GM23338 (cell line): ENCODE results near the gene ACTR5. TPM values are rescaled to one million over a fixed set of nuclear protein-coding genes. Genes with fewer than 3 reads are reported as not detected.

Experiments used
- ATAC-seq: fragments of 200-7000 bp; cut with Tn5 transposase; 3 replicates; pipeline ENCODE4 v1.9.1; 2020
- DNase-seq: peaks from one replicate; pipeline ENCODE4 v3.0.0-alpha.2; 2015; ENCODE audit warnings: low spot score
- H2AFZ ChIP-seq: fragments of 200-600 bp; sonication (generic); 2 replicates; pipeline ENCODE4 v1.8.0; 2016; ENCODE audit warnings: antibody characterized with exemption, mild to moderate bottlenecking, moderate library complexity
- H3F3A ChIP-seq: fragments of 200-600 bp; sonication (generic); replicated peaks from 2 replicates; pipeline ENCODE4 v1.8.0; 2017; ENCODE audit warnings: antibody characterized with exemption, mixed run types, low read depth
- H3K27ac ChIP-seq: fragments of 200-600 bp; sonication (generic); 2 replicates; pipeline ENCODE4 v1.6.1; 2016; ENCODE audit warnings: low read depth
- H3K27me3 ChIP-seq: fragments of 200-600 bp; sonication (generic); 2 replicates; pipeline ENCODE4 v1.8.0; 2016; ENCODE audit warnings: mild to moderate bottlenecking, mixed run types, moderate library complexity; ENCODE audit not compliant: insufficient read depth
- H3K36me3 ChIP-seq: fragments of 200-600 bp; sonication (generic); 2 replicates; pipeline ENCODE4 v1.8.0; 2016; ENCODE audit warnings: mild to moderate bottlenecking; ENCODE audit not compliant: insufficient read depth
- H3K4me1 ChIP-seq: fragments of 200-600 bp; sonication (generic); 2 replicates; pipeline ENCODE4 v1.8.0; 2016; ENCODE audit warnings: mild to moderate bottlenecking, moderate library complexity; ENCODE audit not compliant: insufficient read depth
- H3K4me2 ChIP-seq: fragments of 200-600 bp; sonication (generic); 2 replicates; pipeline ENCODE4 v1.7.1; 2017; ENCODE audit warnings: mixed run types
- H3K4me3 ChIP-seq: fragments of 200-600 bp; sonication (generic); 2 replicates; pipeline ENCODE4 v1.6.1; 2016; ENCODE audit warnings: mixed run types
- H3K79me2 ChIP-seq: fragments of 200-600 bp; sonication (generic); replicated peaks from 2 replicates; pipeline ENCODE4 v1.8.0; 2017; ENCODE audit warnings: mild to moderate bottlenecking; ENCODE audit not compliant: insufficient read depth
- H3K9me2 ChIP-seq: fragments of 200-600 bp; sonication (generic); 2 replicates; pipeline ENCODE4 v1.8.0; 2017; ENCODE audit not compliant: insufficient read depth
- H4K20me1 ChIP-seq: fragments of 200-600 bp; sonication (generic); replicated peaks from 2 replicates; pipeline ENCODE4 v1.8.0; 2017; ENCODE audit warnings: mild to moderate bottlenecking; ENCODE audit not compliant: insufficient read depth
- H3K27ac Mint-ChIP-seq: 2 replicates; pipeline ENCODE4 v1.8.0; 2020; ENCODE audit warnings: inconsistent platforms, mild to moderate bottlenecking, moderate library complexity, mixed read lengths
- H3K27me3 Mint-ChIP-seq: 3 replicates; pipeline ENCODE4 v1.8.0; 2022; ENCODE audit warnings: low read depth, mild to moderate bottlenecking, moderate library complexity, mixed read lengths, inconsistent platforms; ENCODE audit not compliant: insufficient read depth, poor library complexity
- H3K36me3 Mint-ChIP-seq: 3 replicates; pipeline ENCODE4 v1.8.0; 2021; ENCODE audit warnings: low read depth, mild to moderate bottlenecking, inconsistent platforms, moderate library complexity, mixed read lengths
- H3K4me1 Mint-ChIP-seq: 3 replicates; pipeline ENCODE4 v1.8.0; 2020; ENCODE audit warnings: mild to moderate bottlenecking, inconsistent platforms, mixed read lengths
- H3K4me3 Mint-ChIP-seq: 3 replicates; pipeline ENCODE4 v1.8.0; 2021; ENCODE audit warnings: moderate library complexity, mild to moderate bottlenecking, inconsistent platforms, mixed read lengths
- H3K9me3 Mint-ChIP-seq: 3 replicates; pipeline ENCODE4 v1.8.0; 2020; ENCODE audit warnings: moderate library complexity, mild to moderate bottlenecking, inconsistent platforms, mixed read lengths
- CTCF ChIP-seq, 2 experiments: fragments of 200-600 bp in 1 of 2; sonication (generic) in 1 of 2; conservative IDR thresholded peaks; 2 replicates each; pipeline versions ENCODE4 v1.5.1 to v1.6.1; 2016 to 2017; ENCODE audit warnings: antibody characterized with exemption in 2 of 2, low read depth in 2 of 2, mild to moderate bottlenecking in 2 of 2, moderate library complexity in 1 of 2
- EZH2 ChIP-seq: fragments of 200-600 bp; sonication (generic); IDR thresholded peaks from one replicate; pipeline ENCODE4 v1.8.0; 2017; ENCODE audit warnings: antibody characterized with exemption, mild to moderate bottlenecking, low read depth; ENCODE audit not compliant: unreplicated experiment
- EZH2phosphoT487 ChIP-seq: fragments of 200-600 bp; sonication (generic); IDR thresholded peaks from one replicate; pipeline ENCODE4 v1.8.1; 2018; ENCODE audit warnings: antibody characterized with exemption; ENCODE audit not compliant: unreplicated experiment
- JUNB ChIP-seq: IDR thresholded peaks from one replicate; pipeline ENCODE4 v1.6.1; 2016; ENCODE audit warnings: antibody characterized with exemption; ENCODE audit not compliant: unreplicated experiment
- NANOG ChIP-seq: IDR thresholded peaks from 2 replicates; pipeline ENCODE4 v1.6.1; 2016; ENCODE audit warnings: antibody characterized with exemption, borderline replicate concordance
- POLR2AphosphoS5 ChIP-seq: IDR thresholded peaks from 2 replicates; pipeline ENCODE4 v1.6.1; 2016; ENCODE audit warnings: antibody characterized with exemption, low read depth
- REST ChIP-seq: IDR thresholded peaks from one replicate; pipeline ENCODE4 v1.6.1; 2018; ENCODE audit warnings: antibody characterized with exemption; ENCODE audit not compliant: unreplicated experiment
- STAT1 ChIP-seq: IDR thresholded peaks from one replicate; pipeline ENCODE4 v1.6.1; 2016; ENCODE audit warnings: antibody characterized with exemption; ENCODE audit not compliant: unreplicated experiment
- ZNF114 ChIP-seq: fragments of 250-450 bp; sonication (Bioruptor Pico); IDR thresholded peaks from 2 replicates; pipeline ENCODE4 v1.5.0; 2020; ENCODE audit warnings: mild to moderate bottlenecking, moderate library complexity
- ZNF331 ChIP-seq: fragments of 250-450 bp; sonication (Bioruptor Pico); IDR thresholded peaks from 2 replicates; pipeline ENCODE4 v1.5.0; 2020; ENCODE audit warnings: low read depth, mild to moderate bottlenecking, moderate library complexity
- ZNF462 ChIP-seq: fragments of 250-450 bp; sonication (Bioruptor Pico); IDR thresholded peaks from 2 replicates; pipeline ENCODE4 v1.5.0; 2020; ENCODE audit warnings: mild to moderate bottlenecking, moderate library complexity
- polyA plus RNA-seq: library from polyadenylated mRNA; unstranded; fragments of >200 nt; fragmentation: Nextera tagmentation; extraction: Ambion mirVana; gene quantifications from 2 replicates; pipeline ENCODE4 v1.2.1, GENCODE V29; 2016
- total RNA-seq: library from RNA; depleted of rRNA; stranded (reverse); fragments of >200 nt; shearing (Covaris generic); gene quantifications from 2 replicates; pipeline ENCODE4 v1.2.3, GENCODE V29; 2014

ACTR5 gene
- total and polyA plus RNA-seq, 2 experiments from 2014 or later = 8.4 to 21.8 TPM

- H3K9me2 ChIP-seq = no peaks in the 10 kb centered on the region
- H3K27ac Mint-ChIP-seq = no peak overlapping the region
- peaks cover 2% of the 10 kb centered on the region; the same call in 2 of the 3 replicates for H3K4me1 Mint-ChIP-seq
- peaks cover 18% of the 10 kb centered on the region for H3K79me2 ChIP-seq
- no peak for DNase-seq
- H3K4me2 ChIP-seq = no peak overlapping the region
- no peaks in the 10 kb centered on the region for H3K4me1 ChIP-seq
- peaks cover 52% of the 10 kb centered on the region for H3K36me3 Mint-ChIP-seq
- H3K27me3 ChIP-seq = no peaks in the 10 kb centered on the region
- peaks cover 50% of the 10 kb centered on the region; the same call in 1 of the 2 replicates for H3K36me3 ChIP-seq
- peaks cover 5% of the 10 kb centered on the region for H4K20me1 ChIP-seq
- H3K9me3 Mint-ChIP-seq = no peaks in the 10 kb centered on the region; the same call in 2 of the 3 replicates
- no peak overlapping the region for H3K4me3 ChIP-seq
- no peak for ATAC-seq
- no peak overlapping the region for H2AFZ ChIP-seq
- H3K27me3 Mint-ChIP-seq = peaks cover 2% of the 10 kb centered on the region
- TF ChIP-seq EZH2phosphoT487 = no peak
- TF ChIP-seq EZH2 = no peak
- H3K4me3 Mint-ChIP-seq = no peak overlapping the region
- H3F3A ChIP-seq = no peaks in the 10 kb centered on the region
- no peak overlapping the region for H3K27ac ChIP-seq
Observed at GRCh38 chr20:38754924-38755323, 6.7 kb downstream of the ACTR5 start.

- Histone ChIP-seq H3K9me2 (no peaks in the 10 kb centered on the region), H3F3A (no peaks in the 10 kb centered on the region), H4K20me1 (peaks cover 3% of the 10 kb centered on the region), H3K36me3 (peaks cover 50% of the 10 kb centered on the region; the same call in 1 of the 2 replicates), H3K4me3 (no peak overlapping the region), H2AFZ (no peak overlapping the region), H3K4me1 (no peaks in the 10 kb centered on the region), H3K27ac (no peak overlapping the region), H3K79me2 (peaks cover 13% of the 10 kb centered on the region), H3K27me3 (no peaks in the 10 kb centered on the region), H3K4me2 (no peak overlapping the region)
- ATAC-seq (no peak), DNase-seq (no peak)
- H3K27me3 Mint-ChIP-seq = peaks cover 2% of the 10 kb centered on the region
- peaks cover 53% of the 10 kb centered on the region for H3K36me3 Mint-ChIP-seq
- peaks cover 2% of the 10 kb centered on the region; the same call in 2 of the 3 replicates for H3K4me1 Mint-ChIP-seq
- H3K9me3 Mint-ChIP-seq = no peaks in the 10 kb centered on the region; the same call in 2 of the 3 replicates
- H3K27ac Mint-ChIP-seq = no peak overlapping the region
- TF ChIP-seq NANOG (no peak), ZNF331 (CRISPR knock-in tag) (no peak), REST (no peak), STAT1 (no peak), POLR2AphosphoS5 (no peak), ZNF462 (CRISPR knock-in tag) (no peak), ZNF114 (no peak), CTCF (conservative IDR thresholded peaks at IDR 0.05; ENCODE audit: low read depth in 2 of 2) (no peak), JUNB (no peak)
- no peak overlapping the region for H3K4me3 Mint-ChIP-seq
Observed at GRCh38 chr20:38755324-38755910, 7.2 kb downstream of the ACTR5 start.
